ENCODE measurements around the gene ERN1. TPM values are rescaled to one million over a fixed set of nuclear protein-coding genes. Genes with fewer than 3 reads are reported as not detected.

ERN1 gene
- total RNA-seq, 2 donors from 2014 or later, result 63.3 to 77.1 TPM

GRCh38 chr17:63996430-63997182 lies 133.3 kb downstream of the ERN1 start:
- intact Hi-C loops (cut with DNase I), result no loop called here
- H3K4me3 ChIP-seq, result no peak overlapping the region
- no peak for DNase-seq
- H3K27me3 ChIP-seq, result peaks cover 0 to 6% of the 10 kb centered on the region in 2 donors
- H3K36me3 ChIP-seq (replicated peaks in 1 of 2; ENCODE audit: insufficient read depth in 1 of 2, low read depth in 2 of 2), result no peaks in the 10 kb centered on the region
- peaks cover 17% of the 10 kb centered on the region for H3K4me1 ChIP-seq
- 90% methylated on average over 11 of the region's 11 CpGs for WGBS, 2 donors
- TF ChIP-seq CTCF (IDR thresholded peaks at IDR 0.05) (no peak), POLR2A (IDR thresholded peaks at IDR 0.05) (no peak)
- ATAC-seq, result no peak
- no peaks in the 10 kb centered on the region for H3K9me3 ChIP-seq
- H3K27ac ChIP-seq, result no peak overlapping the region

- no peak overlapping the region for H3K4me3 ChIP-seq
- peaks cover 0 to 6% of the 10 kb centered on the region in 2 donors for H3K27me3 ChIP-seq
- H3K4me1 ChIP-seq, result peaks cover 19% of the 10 kb centered on the region
- no peaks in the 10 kb centered on the region for H3K9me3 ChIP-seq
- ATAC-seq (no peak), DNase-seq (no peak)
- WGBS, 2 donors, result 78 to 87% methylated on average over 5 of the region's 5 CpGs
- no peak overlapping the region for H3K27ac ChIP-seq
- intact Hi-C loops (cut with DNase I), result no loop called here
- no peaks in the 10 kb centered on the region for H3K36me3 ChIP-seq (replicated peaks in 1 of 2; ENCODE audit: insufficient read depth in 1 of 2, low read depth in 2 of 2)
- TF ChIP-seq CTCF (IDR thresholded peaks at IDR 0.05) (no peak), POLR2A (IDR thresholded peaks at IDR 0.05) (no peak)
These were observed 134.3 kb downstream of the ERN1 start for GRCh38 chr17:63995626-63996025.

GRCh38 chr17:63993368-63993985 lies 136.5 kb downstream of the ERN1 start:
- TF ChIP-seq CTCF (IDR thresholded peaks at IDR 0.05), result no peak
- no peak for TF ChIP-seq POLR2A (IDR thresholded peaks at IDR 0.05)
- H3K9me3 ChIP-seq, result no peaks in the 10 kb centered on the region
- no peak for DNase-seq
- H3K4me3 ChIP-seq, result no peak overlapping the region
- intact Hi-C loops (cut with DNase I), result no loop called here
- 73 to 80% methylated on average over 2 to 3 of the region's 3 CpGs for WGBS, 2 donors
- ATAC-seq, result no peak
- no peaks in the 10 kb centered on the region for H3K36me3 ChIP-seq (replicated peaks in 1 of 2; ENCODE audit: insufficient read depth in 1 of 2, low read depth in 2 of 2)
- H3K27ac ChIP-seq, result no peak overlapping the region
- H3K27me3 ChIP-seq, result peaks cover 0 to 6% of the 10 kb centered on the region in 2 donors
- peaks cover 21% of the 10 kb centered on the region for H3K4me1 ChIP-seq

- Histone ChIP-seq H3K4me3 (no peak overlapping the region), H3K9me3 (no peaks in the 10 kb centered on the region), H3K36me3 (replicated peaks in 1 of 2; ENCODE audit: insufficient read depth in 1 of 2, low read depth in 2 of 2) (no peaks in the 10 kb centered on the region), H3K4me1 (peaks cover 17% of the 10 kb centered on the region), H3K27ac (no peak overlapping the region), H3K27me3 (no peaks in the 10 kb centered on the region)
- TF ChIP-seq POLR2A (IDR thresholded peaks at IDR 0.05) (no peak), CTCF (IDR thresholded peaks at IDR 0.05) (no peak)
- intact Hi-C loops (cut with DNase I), result no loop called here
- DNase-seq, result no peak
- 73 to 77% methylated on average over 11 of the region's 11 CpGs for WGBS, 2 donors
- ATAC-seq, result no peak
These were observed 138.3 kb downstream of the ERN1 start for GRCh38 chr17:63991611-63992010.

All from body of pancreas (tissue), 4 donors.